Liver (tissue), 9 donors: ENCODE measurements around the gene EEIG1. TPM values are rescaled to one million over a fixed set of nuclear protein-coding genes. Genes with fewer than 3 reads are reported as not detected.

Experiments
- DNase-seq: peaks from one replicate; pipeline ENCODE4 v3.0.0-alpha.2; 2017; ENCODE audit warnings: low spot score
- H3K27ac ChIP-seq, 2 donors: one replicate each; pipeline ENCODE4 v1.7.0; 2013; ENCODE audit warnings: inconsistent platforms in 2 of 2, low read length in 2 of 2, control low read depth in 1 of 2, low read depth in 1 of 2, mild to moderate bottlenecking in 1 of 2
- H3K27me3 ChIP-seq, 4 donors: one replicate each; pipeline versions ENCODE4 v1.6.1 to v1.7.0; 2013; ENCODE audit warnings: low read length in 3 of 4, inconsistent platforms in 1 of 4, mild to moderate bottlenecking in 1 of 4, moderate library complexity in 1 of 4; ENCODE audit not compliant: control insufficient read depth in 4 of 4, insufficient read depth in 4 of 4
- H3K36me3 ChIP-seq, 4 donors: one replicate each; pipeline versions ENCODE4 v1.6.1 to v1.7.0; 2013; ENCODE audit warnings: low read length in 3 of 4, mild to moderate bottlenecking in 3 of 4, low read depth in 1 of 4, moderate library complexity in 1 of 4; ENCODE audit not compliant: control insufficient read depth in 4 of 4, insufficient read depth in 3 of 4
- H3K4me1 ChIP-seq, 4 donors: one replicate each; pipeline versions ENCODE4 v1.6.1 to v1.7.0; 2013; ENCODE audit warnings: low read length in 3 of 4, mild to moderate bottlenecking in 3 of 4, moderate library complexity in 1 of 4; ENCODE audit not compliant: control insufficient read depth in 4 of 4, insufficient read depth in 4 of 4
- H3K4me3 ChIP-seq, 3 donors: one replicate each; pipeline versions ENCODE4 v1.6.1 to v1.7.0; 2013; ENCODE audit warnings: low read length in 3 of 3, control low read depth in 1 of 3, low read depth in 1 of 3, mild to moderate bottlenecking in 1 of 3
- H3K9ac ChIP-seq, 2 donors: one replicate each; pipeline ENCODE4 v1.7.0; 2013; ENCODE audit warnings: low read length in 2 of 2, mild to moderate bottlenecking in 2 of 2, moderate library complexity in 2 of 2, control low read depth in 1 of 2, low read depth in 1 of 2
- H3K9me3 ChIP-seq, 4 donors: one replicate each; pipeline versions ENCODE4 v1.6.1 to v1.7.0; 2013; ENCODE audit warnings: low read length in 3 of 4; ENCODE audit not compliant: control insufficient read depth in 4 of 4
- CTCF ChIP-seq: fragments of 150-350 bp; IDR thresholded peaks from 2 replicates; pipeline ENCODE4 v1.5.1; 2017; ENCODE audit warnings: improper control_type of control experiment, low read depth, low read length; ENCODE audit not compliant: missing input control
- EGR1 ChIP-seq, 2 donors: IDR thresholded peaks; 2 replicates each; pipeline ENCODE4 v1.6.1; 2016 to 2018; ENCODE audit warnings: antibody characterized with exemption in 2 of 2, low read depth in 2 of 2
- FOXA1 ChIP-seq: IDR thresholded peaks from 2 replicates; pipeline ENCODE4 v1.6.1; 2016; ENCODE audit warnings: antibody characterized with exemption
- FOXA2 ChIP-seq: IDR thresholded peaks from 2 replicates; pipeline ENCODE4 v1.6.1; 2016; ENCODE audit warnings: antibody characterized with exemption
- GABPA ChIP-seq, 2 donors: IDR thresholded peaks in 1 of 2; conservative IDR thresholded peaks in 1 of 2; 2 replicates each; pipeline ENCODE4 v1.6.1; 2016; ENCODE audit warnings: antibody characterized with exemption in 2 of 2, mild to moderate bottlenecking in 1 of 2, moderate library complexity in 1 of 2
- HNF4A ChIP-seq, 2 donors: conservative IDR thresholded peaks; 2 replicates each; pipeline ENCODE4 v1.6.1; 2016; ENCODE audit warnings: antibody characterized with exemption in 2 of 2, mild to moderate bottlenecking in 2 of 2
- HNF4G ChIP-seq: IDR thresholded peaks from 2 replicates; pipeline ENCODE4 v1.6.1; 2016; ENCODE audit warnings: antibody characterized with exemption
- JUND ChIP-seq, 2 donors: IDR thresholded peaks; 2 replicates each; pipeline ENCODE4 v1.6.1; 2016; ENCODE audit warnings: antibody characterized with exemption in 2 of 2
- MAX ChIP-seq: IDR thresholded peaks from 2 replicates; pipeline ENCODE4 v1.6.1; 2016; ENCODE audit warnings: antibody characterized with exemption
- NR2F2 ChIP-seq: IDR thresholded peaks from 2 replicates; pipeline ENCODE4 v1.6.1; 2016; ENCODE audit warnings: antibody characterized with exemption
- RAD21 ChIP-seq, 2 donors: IDR thresholded peaks; 2 replicates each; pipeline ENCODE4 v1.6.1; 2016; ENCODE audit warnings: antibody characterized with exemption in 2 of 2, mild to moderate bottlenecking in 2 of 2
- RXRA ChIP-seq, 2 donors: IDR thresholded peaks; 2 replicates each; pipeline ENCODE4 v1.6.1; 2017 to 2018; ENCODE audit warnings: antibody characterized with exemption in 2 of 2, mild to moderate bottlenecking in 1 of 2
- SP1 ChIP-seq: IDR thresholded peaks from 2 replicates; pipeline ENCODE4 v1.6.1; 2018; ENCODE audit warnings: antibody characterized with exemption, mild to moderate bottlenecking
- TAF1 ChIP-seq: conservative IDR thresholded peaks from 2 replicates; pipeline ENCODE4 v1.6.1; 2016; ENCODE audit warnings: antibody characterized with exemption, mild to moderate bottlenecking
- YY1 ChIP-seq: IDR thresholded peaks from 2 replicates; pipeline ENCODE4 v1.6.1; 2016; ENCODE audit warnings: antibody characterized with exemption, mild to moderate bottlenecking
- WGBS: extraction: QIAGEN DNeasy Blood & Tissue Kit; methylation state at CpG from one replicate; pipeline ENCODE4 v1.1.7; 2013; 5-methylcytosine and 5-hydroxymethylcytosine counted together
- polyA plus RNA-seq, 2 donors: library from polyadenylated mRNA; stranded (reverse) in 1 of 2; unstranded in 1 of 2; fragments of 200-250 nt in 1 of 2; fragments of >200 nt in 1 of 2; fragmentation: Nextera tagmentation in 1 of 2; extraction: Ambion mirVana in 1 of 2; gene quantifications; one replicate each; pipeline versions ENCODE4 v1.2.1 to v1.2.3, GENCODE V29; 2013 to 2015
- total RNA-seq, 2 donors: library from RNA; depleted of rRNA; stranded (reverse); fragments of >200 nt; gene quantifications; one replicate each; pipeline ENCODE4 v1.2.3, GENCODE V29; 2014
- TF ChIP-seq, protein P1 (sequence below): IDR thresholded peaks from 2 replicates; pipeline ENCODE4 v1.6.1; 2016; ENCODE audit warnings: antibody characterized with exemption, mild to moderate bottlenecking
- TF ChIP-seq, protein P2 (sequence below): IDR thresholded peaks from 2 replicates; pipeline ENCODE4 v1.6.1; 2016; ENCODE audit warnings: antibody characterized with exemption
- donor health status: healthy.
- donor health status: healthy.
- donor health status: healthy.
- donor health status: healthy.
- donor health status: healthy.

EEIG1 gene
- total and polyA plus RNA-seq, 4 donors: 4.9 to 14.3 (median 8.9) TPM

DNA sequence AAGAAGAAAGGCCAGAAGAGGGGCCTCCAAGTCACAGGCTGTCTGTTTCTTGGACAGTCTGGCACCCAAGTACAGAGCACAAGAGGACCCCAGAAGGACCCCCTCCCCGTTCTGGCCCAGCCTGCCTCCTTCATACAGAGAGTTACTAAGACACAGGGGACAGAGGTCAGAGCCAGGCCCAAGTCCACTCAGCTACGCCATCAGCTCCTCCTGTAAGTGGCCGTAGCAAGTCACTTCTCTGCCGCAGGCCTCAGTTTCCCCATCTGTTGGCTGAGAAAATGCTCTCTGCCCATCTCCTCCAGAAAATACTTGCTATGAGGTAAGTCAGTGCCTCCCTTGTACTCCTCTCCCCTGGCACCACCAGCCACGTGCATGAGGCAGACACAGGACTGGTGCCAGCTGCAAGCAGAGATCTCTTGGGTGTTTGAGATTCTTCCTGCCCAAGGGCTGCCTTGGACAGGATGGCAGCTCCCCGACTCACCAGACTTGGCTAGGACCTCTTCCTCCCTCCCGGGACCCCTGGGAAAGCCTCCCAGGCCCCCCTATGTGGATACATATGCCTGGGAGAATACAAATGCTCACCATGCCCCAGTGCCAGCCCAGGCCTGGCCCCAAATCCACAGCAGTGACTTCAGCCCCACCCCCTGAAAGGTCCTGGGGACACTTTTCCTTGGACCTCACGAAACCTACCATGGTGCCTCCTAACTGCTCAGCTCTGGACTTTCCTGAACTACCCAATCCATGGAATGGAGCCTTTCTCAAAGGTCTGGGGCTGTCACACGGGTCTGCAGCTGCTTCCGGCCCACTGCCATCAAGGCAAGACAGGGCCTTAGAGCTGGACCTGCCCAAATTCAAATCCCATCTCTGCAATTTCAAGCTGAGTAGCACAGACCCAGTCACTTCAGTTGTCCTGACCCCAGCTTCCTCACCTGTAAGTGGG, 5.1 kb downstream of the EEIG1 start:
- Histone ChIP-seq H3K9ac (peak overlapping the region in 1 of 2 donors; percentile 29), H3K27ac (peak overlapping the region; percentile 37 to 95), H3K4me1 (peaks cover 46 to 85% (median 75%) of the 10 kb centered on the region in 4 donors), H3K27me3 (no peaks in the 10 kb centered on the region), H3K4me3 (no peak overlapping the region), H3K36me3 (peaks cover 0 to 2% (median 0%) of the 10 kb centered on the region in 4 donors), H3K9me3 (no peaks in the 10 kb centered on the region)
- 72% methylated on average over 10 of the region's 10 CpGs for WGBS
- DNase-seq: peak; percentile 31
- no peak for TF ChIP-seq YY1
- no peak for TF ChIP-seq FOXA1
- TF ChIP-seq, protein P1, sequence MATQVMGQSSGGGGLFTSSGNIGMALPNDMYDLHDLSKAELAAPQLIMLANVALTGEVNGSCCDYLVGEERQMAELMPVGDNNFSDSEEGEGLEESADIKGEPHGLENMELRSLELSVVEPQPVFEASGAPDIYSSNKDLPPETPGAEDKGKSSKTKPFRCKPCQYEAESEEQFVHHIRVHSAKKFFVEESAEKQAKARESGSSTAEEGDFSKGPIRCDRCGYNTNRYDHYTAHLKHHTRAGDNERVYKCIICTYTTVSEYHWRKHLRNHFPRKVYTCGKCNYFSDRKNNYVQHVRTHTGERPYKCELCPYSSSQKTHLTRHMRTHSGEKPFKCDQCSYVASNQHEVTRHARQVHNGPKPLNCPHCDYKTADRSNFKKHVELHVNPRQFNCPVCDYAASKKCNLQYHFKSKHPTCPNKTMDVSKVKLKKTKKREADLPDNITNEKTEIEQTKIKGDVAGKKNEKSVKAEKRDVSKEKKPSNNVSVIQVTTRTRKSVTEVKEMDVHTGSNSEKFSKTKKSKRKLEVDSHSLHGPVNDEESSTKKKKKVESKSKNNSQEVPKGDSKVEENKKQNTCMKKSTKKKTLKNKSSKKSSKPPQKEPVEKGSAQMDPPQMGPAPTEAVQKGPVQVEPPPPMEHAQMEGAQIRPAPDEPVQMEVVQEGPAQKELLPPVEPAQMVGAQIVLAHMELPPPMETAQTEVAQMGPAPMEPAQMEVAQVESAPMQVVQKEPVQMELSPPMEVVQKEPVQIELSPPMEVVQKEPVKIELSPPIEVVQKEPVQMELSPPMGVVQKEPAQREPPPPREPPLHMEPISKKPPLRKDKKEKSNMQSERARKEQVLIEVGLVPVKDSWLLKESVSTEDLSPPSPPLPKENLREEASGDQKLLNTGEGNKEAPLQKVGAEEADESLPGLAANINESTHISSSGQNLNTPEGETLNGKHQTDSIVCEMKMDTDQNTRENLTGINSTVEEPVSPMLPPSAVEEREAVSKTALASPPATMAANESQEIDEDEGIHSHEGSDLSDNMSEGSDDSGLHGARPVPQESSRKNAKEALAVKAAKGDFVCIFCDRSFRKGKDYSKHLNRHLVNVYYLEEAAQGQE: no peak
- TF ChIP-seq MAX: no peak
- no peak for TF ChIP-seq EGR1 (IDR thresholded peaks at IDR 0.05; ENCODE audit: low read depth in 2 of 2)
- TF ChIP-seq RAD21 (IDR thresholded peaks at IDR 0.05): no peak
- no peak for TF ChIP-seq FOXA2
- TF ChIP-seq TAF1: no peak
- TF ChIP-seq HNF4G: no peak
- TF ChIP-seq NR2F2: no peak
- TF ChIP-seq GABPA (IDR thresholded peaks at IDR 0.05 in 1 of 2, conservative IDR thresholded peaks at IDR 0.05 in 1 of 2): no peak
- no peak for TF ChIP-seq RXRA (IDR thresholded peaks at IDR 0.05)
- TF ChIP-seq SP1: no peak
- TF ChIP-seq, protein P2, sequence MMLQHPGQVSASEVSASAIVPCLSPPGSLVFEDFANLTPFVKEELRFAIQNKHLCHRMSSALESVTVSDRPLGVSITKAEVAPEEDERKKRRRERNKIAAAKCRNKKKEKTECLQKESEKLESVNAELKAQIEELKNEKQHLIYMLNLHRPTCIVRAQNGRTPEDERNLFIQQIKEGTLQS: no peak
- TF ChIP-seq CTCF: no peak
- TF ChIP-seq HNF4A (conservative IDR thresholded peaks at IDR 0.05): no peak
- no peak for TF ChIP-seq JUND (IDR thresholded peaks at IDR 0.05)
